Stimulated activated CD4-positive, alpha-beta T cell treated with anti-CD3 and anti-CD28 coated beads, Interleukin-1b, Interleukin-23, amount 100 ng/mL, for 48 hours (primary cell): ENCODE results near the gene PCA3.
"Not testable (repeated sequence)": the region's sequence is repeated elsewhere in the genome, so short reads cannot be mapped to it uniquely, and the experiment has no call there.

Source experiments
- DNase-seq: peaks from one replicate; pipeline ENCODE4 v3.0.0-alpha.2; 2020

The PCA3 gene

DNA sequence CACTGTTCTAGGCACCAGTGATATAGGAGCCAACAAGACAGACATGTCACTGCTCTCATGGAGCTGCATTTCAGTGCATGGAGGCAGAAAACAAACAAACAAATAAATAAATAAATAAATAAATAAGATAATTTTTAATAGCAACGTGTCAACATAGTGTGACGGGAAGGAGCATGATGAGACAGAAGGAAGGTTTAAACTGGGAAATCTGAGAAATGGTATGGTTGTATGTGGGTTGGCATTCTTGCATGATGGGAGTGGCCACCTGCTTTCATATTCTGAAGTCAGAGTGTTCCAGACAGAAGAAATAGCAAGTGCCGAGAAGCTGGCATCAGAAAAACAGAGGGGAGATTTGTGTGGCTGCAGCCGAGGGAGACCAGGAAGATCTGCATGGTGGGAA, at the start of gene PCA3:
TSS of gene PCA3 (plus strand) at position 301 of the 400 bp plus-strand sequence.
- DNase-seq = no peak

DNA sequence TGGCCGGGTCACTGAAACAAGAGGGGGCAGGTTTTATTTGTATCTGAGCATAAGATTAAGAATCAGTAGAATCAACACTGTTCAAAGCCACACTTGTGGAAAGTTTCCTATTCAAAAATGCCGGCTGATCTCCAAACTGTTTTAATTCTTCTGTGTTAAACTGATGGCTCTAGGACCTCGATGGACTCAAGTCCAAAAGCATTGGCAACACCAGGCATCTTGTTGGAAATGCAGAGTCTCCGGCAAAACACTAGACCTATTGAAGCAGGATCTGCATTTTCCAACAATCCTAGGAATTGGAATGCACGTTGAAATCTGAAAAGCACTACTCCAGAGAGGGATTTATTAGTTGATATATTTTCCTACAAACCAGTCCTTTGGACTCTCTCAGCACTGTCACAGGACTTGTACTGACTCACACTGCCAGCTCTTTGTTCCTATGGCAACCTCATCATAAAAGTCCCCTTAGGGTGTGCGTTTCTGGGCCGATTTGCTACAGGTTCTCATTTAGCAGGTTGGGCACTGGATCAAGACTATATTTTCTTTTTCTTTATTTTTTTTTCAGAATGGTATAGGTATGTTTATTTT, 48.1 kb upstream of the PCA3 start:
- no peak for DNase-seq

DNA sequence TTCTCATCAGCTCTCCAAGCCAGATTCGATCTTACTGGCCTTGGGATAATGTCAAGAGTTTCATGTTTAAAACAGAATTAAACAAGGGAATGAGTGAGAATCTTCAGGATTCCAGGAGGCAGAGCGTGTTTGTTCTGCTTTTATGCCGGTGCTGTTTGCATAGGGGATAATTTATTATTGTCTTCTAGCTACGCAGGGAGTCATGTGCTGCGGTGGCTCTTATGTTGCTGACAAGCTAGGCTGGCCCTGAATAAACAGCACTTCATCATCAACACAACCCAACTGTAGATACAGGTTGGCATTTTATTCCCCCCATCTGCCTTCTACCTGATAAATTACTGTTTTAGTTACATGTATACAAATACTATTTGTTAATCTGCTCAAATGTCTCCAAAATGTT, 47.1 kb upstream of the PCA3 start:
- DNase-seq = no peak

DNA sequence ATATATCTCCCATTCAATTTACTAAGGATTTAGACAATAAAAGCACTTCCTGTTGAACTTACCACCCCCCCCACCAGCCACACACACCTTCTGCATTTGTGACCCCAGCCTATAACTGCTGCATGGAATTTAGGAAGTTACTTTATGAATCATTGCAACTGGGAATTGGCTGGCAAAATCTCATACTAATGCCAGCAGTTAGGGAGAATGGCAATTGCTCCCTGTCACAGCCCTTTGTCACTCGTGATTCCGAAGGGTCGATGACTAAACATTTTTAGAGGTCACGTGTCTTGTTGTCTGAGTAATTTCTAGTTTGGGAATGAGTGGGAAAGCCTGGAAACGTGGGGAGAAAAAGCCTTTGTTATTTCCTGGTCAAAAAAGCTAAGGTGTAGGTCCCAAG, 46.6 kb upstream of the PCA3 start:
- DNase-seq = no peak

DNA sequence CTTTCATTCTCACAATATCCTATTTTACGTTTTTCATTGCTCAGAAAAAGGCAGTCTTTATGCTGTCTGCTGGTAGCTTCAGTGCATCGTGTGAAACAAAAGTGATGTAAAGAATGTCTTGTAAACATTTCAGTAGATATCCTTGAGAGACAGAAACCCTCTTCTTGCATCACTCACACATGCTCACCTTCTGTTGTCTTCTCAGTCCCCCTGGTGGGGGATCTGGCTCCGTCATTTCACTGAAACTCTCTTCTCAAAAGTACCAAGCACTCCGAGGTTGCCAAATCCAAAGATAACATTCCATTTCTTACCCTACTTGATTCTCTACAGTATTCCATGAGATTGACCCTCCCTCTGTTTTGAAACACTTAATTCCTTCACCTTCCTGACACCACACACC, 46.1 kb upstream of the PCA3 start:
- no peak for DNase-seq

DNA sequence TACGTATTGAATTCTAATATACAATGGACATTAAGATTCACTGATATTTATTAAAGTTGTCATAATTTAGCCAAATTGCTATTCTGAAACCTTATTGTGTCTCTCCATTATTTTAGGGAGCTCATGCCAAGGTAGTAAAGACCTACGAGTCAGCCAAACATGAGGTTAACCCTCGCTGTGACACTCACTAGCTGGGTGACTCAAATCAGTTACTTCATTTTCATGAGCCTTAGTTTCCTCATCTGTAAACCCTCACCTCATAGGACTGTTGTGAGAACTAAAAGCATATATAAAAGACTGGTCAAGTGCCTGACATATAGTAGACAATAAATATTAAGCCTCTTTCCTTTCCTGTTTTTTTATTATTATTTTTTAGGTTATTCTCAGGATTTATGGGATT, 44.0 kb upstream of the PCA3 start:
- DNase-seq = no peak

DNA sequence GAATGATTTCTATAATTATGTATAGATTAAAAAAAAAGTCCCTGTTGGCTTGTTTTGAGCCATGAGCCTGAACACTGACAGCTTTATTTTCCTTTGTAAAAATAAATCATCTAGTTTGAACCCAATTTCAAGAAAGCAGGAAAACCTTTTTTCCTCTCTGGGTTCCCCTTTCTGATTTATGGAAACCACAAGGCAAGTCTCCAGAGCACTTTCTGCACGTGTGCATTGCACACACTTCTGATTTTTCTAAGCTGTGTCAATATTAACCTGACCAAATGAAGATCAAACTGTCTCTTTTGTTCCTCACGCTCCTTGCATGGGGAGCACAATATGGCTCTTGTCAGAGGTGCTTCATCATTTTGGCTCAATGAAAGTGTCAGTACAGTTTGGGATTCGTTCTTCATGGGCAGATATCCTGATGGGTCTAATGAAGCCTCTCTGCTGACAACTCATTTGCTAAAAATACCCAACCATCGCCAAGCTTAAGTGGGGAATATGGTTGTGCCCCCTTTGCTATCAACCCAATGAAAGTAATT, 39.2 kb upstream of the PCA3 start:
- no peak for DNase-seq

DNA sequence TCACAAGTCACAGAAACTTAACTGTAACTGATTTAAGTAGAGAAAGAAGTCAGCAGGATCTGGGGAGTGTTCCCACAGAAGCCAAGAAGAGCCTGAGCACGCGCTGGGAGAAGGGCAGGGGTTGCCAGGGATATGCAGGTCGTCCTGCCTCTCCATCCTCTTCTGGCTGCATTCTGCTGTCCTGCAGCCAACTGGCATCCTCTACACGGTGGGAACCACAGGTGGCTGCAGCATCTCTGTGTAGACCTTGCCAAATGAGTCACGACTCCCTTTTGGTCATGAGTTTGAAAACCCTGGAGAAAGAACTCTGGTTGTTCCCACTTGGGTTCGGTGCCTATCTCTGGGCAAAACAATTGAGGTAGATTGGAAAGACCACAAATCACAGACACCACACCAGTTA, 38.4 kb upstream of the PCA3 start:
- no peak for DNase-seq

DNA sequence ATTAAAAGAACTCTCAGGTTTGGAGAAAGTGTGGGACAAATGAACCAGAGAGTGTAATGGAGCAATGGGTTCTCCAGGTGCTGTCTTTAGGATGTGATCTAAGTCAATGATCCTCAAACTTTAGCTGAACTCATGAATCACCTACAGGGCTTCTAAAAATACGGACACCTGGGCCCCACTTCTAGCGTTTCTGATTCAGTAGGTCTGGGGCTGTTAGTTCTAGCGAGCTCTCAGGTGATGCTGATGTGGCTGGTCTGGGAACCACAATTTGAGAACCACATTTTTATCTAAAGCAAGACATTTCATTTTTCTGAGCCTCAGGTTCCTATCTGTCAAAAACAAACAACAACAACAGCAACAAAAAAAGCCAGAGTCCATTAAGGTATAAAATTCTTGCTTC, 35.1 kb upstream of the PCA3 start:
- no peak for DNase-seq

DNA sequence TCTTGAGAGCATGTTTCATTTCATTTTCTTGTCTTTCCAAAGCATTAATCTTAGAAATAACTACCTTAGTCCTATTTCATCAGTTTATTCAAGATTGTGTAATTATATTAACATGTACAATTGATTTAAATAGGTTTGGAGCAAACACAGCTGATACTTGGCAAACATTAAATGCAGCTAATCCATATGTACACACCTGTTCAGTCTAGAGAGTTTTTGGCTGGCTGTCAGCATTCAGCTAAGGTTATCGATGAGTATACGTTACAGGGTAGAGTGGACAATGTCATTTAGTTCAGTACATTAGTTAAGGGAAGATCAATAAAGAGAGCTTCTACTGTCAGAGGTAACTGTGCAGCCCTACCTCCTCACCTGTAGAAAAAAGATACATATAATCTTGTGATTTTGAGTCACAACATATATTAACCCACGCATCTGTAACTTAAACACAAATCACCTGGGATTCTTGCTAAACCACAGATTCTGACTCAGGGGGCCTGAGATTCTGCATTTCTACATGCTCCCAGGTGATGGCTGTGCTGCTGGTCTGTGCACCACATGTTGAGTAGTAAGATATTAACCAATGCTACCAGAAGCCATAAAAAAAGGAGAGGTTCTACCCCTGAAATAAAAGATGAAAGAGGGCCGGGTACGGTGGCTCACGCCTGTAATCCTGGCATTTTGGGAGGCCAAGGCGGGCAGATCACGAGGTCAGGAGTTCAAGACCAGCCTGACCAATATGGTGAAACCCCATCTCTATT, 34.1 kb upstream of the PCA3 start:
- DNase-seq = no peak

DNA sequence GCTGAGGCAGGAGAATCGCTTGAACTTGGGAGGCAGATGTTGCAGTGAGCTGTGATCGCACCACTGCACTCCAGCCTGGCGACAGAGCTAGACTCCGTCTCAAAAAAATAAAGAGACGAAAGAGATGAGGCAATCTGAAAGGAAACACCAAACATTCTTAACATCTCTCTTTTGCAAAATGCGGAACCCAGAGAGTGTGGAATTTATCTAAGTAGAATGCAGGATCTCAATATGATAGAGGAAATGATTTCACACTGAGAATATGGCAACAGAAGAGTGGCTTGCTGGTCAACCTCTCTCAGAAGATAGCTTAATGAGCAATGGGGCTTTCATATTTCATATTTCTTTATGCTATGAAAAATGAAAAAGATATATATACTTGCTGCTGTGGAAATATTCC, 33.4 kb upstream of the PCA3 start:
- no peak for DNase-seq

DNA sequence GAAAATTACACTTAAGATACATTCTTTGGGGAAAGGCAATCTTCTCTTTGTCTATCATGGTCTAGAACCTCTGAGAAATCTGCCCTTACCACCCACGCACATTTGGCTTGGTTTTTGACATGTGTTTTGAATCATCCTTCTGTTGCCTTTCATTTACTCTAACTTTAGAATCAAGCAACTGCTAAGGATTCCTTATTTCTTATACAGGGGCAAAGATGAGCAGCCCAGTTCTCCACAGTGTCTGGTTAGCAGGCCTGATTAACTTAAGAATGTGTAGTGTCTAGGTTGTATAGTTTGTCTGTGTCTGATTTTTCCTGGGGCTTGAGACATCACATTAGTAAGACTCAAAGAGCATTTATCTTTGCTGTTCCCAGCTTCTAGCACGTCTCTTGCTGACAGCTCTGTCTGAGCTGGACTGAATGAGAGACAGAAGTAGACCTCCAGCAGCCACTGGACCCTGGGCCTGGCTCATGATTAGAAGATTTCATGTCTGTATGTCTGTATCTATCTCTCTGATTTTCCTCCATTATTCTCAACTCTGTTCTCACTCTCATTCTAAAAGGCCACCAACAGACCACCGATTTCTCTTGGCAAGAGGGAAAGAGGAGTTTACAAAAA, 31.8 kb upstream of the PCA3 start:
- DNase-seq = no peak

DNA sequence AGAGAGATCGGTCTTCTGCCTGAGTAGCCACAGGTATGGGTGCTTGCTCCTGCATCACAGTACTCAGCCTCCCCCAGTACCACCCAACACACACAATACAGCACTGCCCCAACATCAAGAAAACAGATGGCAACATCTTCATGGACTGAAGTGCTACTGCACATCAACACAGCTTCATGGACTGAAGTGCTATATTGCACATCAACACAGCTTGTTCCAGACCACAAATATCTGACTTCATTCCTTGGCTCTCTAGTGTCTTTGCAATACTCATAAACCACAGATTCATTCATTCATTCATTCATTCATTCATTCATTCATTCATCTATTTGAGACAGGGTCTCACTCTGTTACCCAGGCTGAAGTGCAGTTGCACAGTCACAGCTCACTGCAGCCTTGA, 31.1 kb upstream of the PCA3 start:
- no peak for DNase-seq

DNA sequence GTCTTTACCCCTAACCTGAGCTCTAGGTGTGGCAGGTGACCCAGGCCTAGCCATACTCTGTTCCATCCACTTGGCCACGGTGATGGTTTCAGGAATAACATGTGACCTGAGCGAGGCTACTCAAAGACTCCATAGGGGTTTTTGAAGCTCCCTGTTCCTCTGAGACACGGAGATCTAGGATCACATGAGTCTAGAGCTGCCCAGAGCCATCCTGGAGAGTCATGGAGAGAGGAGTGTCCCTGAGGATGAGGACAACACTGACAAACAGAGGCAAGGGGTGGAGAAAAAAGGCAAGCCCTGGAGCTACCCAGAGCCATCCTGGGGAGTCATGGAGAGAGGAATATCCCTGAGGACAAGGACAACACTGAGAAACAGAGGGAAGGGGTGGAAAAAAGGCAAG, 29.5 kb upstream of the PCA3 start:
- DNase-seq = no peak

DNA sequence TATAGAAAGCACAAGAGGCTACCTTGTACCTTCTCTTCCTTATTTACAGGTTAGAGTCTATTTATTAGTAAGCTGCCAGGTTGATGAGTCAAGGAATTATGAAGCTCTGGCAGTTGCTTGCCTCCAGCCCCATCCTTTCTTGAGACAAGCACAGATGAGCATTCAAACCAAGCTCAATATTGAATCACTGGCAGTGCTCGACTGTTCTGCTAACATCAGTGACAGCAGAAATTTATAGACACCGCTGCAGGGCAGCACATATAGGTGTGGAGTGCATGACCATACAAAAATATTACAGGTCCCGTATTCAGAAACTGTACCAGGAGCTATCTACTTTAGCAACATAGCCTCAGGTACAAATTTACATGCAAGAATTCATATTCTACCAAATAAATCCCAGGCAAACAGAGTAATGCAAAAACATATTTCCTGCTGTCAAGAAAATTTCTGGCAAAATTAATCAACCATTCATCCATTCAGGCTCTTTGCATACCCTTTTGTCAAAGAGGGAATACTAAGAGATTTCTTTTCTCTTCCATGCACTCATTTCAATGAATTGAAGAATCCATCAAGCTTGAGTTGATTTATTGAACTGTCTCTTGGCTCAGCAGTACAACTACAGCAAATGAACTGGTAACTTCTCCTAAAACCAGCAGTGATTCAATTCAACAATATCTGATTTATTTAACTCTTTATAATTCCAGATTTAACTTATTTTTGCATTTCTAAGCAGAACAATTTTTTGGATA, 26.9 kb upstream of the PCA3 start:
- DNase-seq = no peak

DNA sequence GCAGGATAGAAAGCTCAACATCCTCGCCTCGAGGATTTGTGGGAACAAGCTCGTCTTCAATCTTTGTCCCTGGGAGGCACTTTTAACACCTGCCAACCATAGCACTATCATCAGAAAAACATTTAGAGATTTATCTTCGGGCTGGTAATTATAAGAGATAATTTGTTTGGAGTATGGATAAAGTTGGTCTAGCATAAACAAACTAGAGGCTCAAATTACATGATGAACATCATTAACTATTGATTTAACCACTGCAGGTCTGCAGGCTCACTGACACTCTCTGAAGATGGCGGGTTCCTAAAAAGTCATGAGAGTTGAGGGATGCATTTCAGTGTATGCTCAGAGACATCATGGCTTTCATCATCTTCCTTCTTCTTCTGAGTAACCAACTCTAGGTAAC, 25.8 kb upstream of the PCA3 start:
- no peak for DNase-seq

DNA sequence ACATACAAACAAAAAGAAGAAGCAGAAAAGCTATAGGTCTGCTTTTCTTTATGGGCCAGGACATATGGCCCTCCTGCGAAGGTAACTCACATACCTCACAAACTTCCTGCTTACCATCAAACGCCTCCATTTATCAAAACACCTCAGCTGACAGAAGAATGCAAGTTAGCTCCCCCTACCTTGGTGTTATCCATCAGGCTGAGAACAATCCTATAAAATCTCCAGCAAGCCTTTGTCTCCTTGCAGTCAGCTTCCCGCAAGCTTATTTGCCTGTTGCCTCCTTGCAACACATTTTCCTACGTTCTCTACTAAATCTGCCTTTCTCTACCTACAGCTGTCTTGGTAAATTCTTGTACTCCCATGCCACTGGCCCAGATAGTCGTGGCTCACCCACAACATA, 22.7 kb upstream of the PCA3 start:
- DNase-seq = no peak

DNA sequence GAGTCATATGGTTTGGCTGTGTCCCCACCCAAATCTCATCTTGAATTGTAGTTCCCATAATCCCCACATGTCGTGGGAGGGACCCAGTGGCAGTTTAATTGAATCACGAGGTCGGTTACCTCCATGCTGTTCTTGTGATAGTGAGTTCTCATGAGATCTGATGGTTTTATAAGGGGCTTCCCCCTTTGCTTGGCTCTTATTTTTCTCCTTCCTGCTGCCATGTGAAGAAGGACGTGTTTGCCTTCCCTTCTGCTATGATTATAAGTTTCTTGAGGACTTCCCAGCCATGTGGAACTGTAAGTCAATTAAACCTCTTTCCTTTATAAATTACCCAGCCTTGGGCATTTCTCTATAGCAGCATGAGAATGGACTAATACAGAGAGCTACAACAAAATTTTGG, 21.3 kb upstream of the PCA3 start:
- not testable (repeated sequence) for DNase-seq

DNA sequence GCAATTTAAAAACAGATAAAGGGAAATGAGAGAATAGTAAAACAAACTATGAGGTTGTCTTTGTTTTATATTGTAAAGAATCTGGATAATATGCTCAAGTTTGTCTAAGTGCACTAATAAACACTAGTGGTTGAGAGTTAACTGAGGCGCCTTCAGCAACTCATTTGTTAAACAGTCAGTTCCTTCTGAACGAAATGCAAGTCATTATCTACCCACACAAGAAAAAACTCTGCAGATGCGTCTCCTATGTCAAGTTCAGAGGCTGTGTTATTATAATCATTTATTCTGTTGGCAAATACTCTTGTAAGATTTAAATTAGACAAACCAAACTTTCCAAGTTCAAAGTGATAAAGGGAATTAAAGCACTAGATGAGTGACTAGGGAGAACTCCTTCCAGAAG, 20.3 kb upstream of the PCA3 start:
- DNase-seq = no peak

DNA sequence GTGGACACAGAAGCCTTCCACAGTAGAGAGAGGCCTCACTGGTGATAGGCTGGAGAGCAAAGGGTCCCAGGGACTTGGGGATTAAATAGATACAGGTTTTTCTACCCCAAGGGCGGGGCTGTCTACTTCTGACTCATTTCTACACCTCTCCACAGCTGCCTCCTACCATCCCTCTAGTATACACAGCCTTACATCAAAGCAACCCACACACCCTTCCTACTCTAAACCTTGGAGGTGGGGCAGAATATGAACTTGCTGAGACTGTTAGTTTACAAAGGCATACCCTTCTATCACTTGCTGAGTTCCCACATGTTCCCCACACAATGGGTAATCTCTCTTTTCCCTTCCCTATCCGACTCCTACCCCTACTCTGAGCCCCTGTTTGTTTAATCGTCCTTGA, 19.9 kb upstream of the PCA3 start:
- DNase-seq = no peak

DNA sequence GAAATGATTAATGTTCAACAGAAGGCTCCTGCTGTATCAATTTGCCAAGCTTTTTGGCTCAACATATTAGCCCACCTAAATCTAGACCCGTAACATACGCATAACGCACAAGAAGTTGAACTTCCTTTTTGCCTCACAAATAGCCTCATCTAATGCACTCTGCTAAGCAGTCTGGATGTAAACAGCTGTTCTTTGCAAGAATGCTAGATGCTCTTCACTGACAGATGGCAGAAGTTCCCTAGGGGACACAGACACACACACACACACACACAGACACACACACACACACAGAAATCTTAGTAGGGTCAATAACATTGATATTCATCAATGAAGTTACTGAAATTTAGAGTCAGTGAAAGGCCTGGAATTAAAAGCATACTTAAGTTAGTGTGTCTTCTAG, 13.2 kb upstream of the PCA3 start:
- DNase-seq = no peak

DNA sequence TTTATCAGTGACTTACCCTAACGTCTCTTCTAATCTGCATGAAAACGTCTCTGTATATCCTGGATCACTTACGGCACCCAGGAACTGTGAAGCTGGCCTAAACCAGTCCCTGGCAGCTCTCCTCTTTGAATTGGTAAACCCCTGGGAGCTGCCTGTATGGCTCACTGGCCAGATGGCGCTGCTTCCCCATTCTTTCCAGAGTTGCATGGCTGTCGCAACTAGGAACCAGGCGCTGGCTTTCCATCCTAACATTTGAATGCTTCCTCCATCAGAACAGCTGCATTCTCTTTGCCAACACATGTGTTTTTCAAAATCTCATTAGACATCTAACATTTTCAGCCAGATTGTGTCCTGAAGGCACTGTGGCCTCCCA, 8.0 kb upstream of the PCA3 start:
- no peak for DNase-seq

DNA sequence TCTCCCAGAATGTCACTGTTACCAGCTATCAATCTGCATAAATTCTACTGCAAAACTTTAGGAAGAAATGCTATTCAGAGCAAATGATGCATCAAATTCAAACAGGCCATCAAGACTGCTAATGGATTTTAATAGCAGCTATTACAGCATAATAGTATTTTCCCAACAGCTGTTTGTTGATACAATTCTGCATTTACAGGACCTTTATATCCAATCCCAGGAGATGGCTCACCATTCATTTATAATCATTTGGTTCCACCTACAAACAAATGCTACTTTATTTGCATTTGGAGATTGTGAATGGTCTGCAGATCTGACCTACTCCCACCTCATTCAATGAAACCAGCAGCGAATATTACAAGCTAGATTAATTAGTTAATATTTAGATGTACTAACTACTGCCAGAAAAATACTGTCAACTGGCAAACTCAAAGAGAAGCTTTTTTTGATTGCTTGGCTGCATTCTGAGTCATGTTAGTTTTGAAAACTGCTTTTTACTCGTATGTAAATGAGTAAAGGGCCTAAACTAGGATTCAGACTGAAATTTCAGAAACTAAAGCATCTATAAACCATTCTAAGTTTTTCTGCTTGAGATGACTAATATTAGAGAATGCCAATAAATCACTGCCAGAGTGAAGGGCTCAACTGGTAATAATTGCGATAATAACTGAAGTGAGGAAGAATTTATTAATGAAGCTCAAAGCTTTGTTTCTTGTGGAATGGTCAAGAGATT, 7.1 kb upstream of the PCA3 start:
- no peak for DNase-seq
